NCI-H1436 treated with DMSO at 0.1 percent for 48 hours (cell line): ENCODE measurements around the gene ARHGAP6.
"Not testable (repeated sequence)": the region's sequence is repeated elsewhere in the genome, so short reads cannot be mapped to it uniquely, and the experiment has no call there.

Experiments
- DNase-seq: peaks from one replicate; lab custom pipeline; 2025; lab: John Stamatoyannopoulos, UW

The ARHGAP6 gene

DNA sequence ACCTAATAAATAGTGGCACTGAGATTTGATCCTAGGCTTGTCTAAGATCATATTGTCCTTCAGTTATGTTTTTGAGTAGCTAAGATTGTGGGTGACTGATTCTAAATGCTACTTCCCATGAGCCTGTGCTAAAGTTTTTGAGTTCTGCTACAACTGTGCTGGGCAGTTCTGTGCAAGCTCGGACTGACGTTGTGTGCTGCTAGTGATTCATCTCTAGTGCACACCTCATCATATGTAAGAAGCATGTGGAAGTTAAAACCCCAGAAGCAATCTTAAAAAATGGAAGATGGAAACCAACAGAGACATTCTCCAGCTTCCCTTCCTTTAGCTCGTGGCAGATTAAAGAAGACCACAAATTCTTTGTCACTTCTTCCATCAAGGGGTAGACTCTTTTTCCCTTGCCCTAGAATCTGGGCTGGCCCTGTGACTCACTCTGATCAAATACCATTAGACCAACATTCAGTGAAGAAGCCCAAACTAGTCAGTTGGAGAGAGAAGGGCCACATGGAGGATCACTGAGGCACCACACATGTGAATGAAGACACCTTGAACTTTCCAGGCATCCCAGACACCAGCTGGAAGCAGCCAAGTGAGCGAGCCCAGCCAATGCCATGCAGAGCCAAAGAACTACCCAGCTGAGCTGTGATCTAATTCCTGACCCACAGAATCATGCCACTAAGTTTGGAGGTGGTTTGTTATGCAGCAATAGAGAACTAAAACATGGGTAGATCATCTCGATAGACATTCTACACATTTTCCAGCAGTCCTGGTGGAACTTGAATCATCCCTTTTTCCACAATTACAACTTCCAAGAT is 16.8 kb downstream of the ARHGAP6 start:
- no peak for DNase-seq

DNA sequence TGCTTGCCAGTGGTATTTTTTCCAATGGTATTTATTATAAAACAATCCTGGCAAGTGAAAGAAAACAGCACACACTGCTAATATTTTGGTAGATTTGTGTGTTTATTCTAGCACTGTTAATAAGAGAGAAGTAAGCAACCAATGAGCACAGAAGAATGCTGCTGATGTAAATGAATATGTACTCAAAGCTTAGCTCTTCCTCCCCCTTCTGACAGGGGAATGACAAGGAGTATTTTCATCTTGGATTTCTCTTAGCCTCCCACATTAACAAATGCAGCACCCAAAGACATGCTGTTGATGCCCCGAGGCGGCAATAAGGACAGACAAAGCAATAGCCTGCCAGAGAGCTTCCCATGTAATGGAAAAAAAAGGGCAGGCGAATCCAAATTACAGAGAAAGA is 18.6 kb downstream of the ARHGAP6 start:
- no peak for DNase-seq

DNA sequence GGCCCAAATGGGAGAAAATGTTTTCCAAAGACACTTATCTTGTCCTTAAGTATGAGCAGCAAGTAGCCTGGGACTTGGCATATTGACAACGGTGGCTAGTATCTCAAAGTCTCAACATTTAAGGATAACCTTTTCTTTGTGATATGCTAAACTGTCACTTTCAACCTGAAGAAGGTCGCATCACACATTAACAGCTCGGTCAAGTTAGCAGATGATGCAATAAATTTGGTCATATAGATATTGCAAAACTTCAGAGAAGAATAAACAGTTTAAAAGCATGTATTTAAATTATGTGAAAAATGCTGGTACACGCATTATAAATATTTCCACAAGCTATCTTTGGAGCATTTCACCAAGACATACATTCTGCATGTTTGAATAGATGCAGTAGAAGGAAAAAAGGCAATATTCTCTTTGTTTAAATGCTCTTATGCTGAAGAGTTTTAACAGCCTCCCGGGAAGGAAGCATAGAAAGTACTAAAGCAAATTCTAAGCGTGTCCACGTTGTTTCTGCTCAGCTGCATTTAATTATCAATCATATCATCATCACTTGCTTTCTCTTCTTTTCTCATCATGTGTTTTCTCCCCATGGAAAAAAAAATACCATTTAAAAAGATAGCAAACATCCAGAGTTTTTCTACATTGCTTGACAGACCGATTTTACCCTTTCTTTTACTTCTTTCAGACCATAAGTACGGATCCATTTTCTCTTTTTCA is 24.2 kb downstream of the ARHGAP6 start:
- DNase-seq: no peak

DNA sequence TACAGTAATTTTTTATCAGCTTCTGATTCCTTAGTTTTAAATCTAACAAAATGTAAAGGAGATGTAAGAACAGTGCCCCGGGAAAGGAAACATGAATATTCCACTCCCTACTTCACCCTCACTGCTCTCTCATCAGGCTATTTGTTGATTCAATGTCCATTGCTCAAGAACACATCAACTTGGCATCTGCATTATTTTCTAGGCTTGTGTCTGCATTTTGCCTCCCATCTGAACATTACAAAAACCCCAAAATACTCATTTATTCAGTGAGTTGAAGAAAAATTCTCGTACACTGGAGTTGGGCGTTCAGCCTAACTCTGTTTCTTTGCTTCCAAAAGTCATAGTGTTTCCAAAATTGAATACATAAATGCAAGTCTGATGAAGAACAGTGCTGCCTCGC is 25.6 kb downstream of the ARHGAP6 start:
- DNase-seq: no peak

DNA sequence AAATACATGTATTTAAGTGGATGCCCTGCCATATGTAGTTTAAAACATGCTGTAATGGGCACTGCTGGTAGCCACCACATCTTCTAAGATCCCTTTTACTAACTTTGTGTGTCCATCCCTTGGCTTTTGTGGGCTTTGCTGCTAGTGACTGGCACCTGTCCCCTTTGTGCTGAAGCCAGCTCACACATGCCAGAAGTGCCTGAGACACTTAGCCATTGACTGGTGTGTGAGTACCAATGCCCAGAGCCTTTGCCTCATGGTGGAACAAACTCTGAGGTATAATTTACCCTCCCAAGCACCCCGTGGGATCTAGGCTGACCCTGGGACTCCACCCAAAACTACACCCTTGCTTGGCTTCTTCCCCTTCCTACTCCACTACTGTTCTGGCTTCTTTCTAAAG is 33.0 kb downstream of the ARHGAP6 start:
- no peak for DNase-seq

DNA sequence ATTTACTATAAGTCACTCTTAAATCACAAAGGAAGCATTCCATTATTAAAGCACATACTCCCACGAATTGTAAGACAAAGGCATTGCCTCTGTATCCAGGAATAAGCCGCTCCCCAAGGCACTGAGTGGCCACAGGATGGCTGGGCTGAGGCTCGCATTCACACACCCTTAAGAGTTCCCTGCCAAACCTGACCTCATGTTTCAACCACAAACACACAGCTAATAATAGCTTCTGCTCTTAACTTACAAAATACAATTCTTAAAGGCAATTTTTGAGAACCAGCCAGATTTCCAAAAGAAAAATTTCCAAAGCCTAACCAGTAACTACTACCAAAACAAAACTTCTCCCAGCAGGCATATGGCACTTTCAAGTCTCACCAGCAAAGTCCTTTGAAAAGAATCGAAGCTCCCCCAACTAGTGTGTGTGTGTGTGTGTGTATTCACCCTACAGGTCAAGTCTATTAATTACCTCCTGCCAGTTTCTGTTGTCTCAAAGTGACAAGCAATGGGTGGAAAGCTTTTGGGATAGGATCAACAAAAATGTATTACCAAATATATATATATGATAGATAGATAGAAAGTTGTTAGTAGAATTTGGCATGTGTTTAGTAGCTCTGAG is 36.0 kb downstream of the ARHGAP6 start:
- no peak for DNase-seq

DNA sequence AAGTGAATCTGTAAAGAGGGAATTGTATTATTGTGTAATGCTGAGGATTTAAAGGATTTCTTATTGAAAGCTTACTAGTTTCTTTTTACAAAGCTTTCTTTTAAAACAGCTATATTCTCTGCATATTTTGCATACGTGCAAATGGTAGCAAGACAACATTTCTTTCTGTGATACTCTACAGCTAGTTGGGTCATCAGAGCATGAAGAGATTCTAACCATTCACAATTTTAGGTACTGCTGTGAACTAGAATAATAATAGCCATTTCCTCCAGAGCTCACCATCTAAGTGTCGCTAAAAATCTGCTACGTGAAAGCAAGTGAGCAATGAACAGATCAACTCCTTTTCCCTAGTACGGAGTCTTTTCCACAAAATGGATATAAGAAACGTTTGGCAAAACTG is 37.3 kb downstream of the ARHGAP6 start:
- DNase-seq: no peak

DNA sequence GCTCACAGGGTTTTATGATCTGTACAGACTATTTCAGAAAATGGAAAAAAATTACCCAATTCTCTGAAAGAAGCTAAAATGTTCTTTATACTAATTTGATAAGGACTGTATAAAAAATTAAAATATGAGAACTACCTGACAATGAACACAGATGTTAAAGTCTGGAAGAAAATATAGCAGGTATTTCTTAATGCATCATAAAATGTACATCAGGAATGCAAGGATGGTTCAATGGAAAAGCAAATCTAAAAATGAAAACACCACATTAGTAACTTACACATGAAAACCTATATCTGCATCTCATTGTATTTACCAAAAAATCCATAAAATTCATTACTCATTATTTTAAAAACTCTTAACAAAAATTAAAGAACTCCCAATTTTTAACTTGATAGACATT is 39.4 kb downstream of the ARHGAP6 start:
- no peak for DNase-seq

DNA sequence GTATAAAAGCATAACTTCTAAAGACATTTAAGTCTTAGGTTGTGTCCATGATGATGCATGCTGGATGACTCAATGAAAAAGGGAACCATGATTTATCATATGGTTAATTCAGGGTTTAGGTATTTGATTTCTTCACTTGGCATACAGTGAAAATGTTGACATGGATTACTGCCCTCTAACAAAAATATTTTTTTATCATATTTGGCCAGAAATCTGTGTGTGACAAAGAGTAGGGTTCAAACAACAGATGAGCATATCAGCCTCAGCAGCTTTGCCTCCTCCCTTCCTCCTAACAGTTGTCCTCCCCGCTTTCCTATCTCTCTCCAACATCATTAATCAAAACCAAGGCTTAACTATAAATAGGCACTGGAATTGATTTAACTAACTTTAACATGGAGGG is 46.3 kb downstream of the ARHGAP6 start:
- no peak for DNase-seq

DNA sequence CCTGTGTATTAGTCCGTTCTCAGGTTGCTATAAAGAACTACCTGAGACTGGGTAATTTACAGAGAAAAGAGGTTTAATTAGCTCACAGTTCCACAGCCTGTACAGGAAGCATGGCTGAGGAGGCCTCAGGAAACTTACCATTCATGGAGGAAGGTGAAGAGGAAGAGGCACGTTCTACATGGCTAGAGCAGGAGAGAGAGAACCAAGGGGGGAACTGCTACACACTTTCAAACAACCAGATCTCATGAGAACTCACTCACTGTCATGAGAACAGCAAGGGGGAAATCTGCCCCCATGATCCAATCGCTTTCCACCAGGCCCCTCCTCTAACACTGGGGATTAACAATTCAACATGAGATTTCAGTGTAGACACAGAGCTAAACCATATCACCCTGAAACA is 51.5 kb downstream of the ARHGAP6 start:
- DNase-seq: not testable (repeated sequence)

DNA sequence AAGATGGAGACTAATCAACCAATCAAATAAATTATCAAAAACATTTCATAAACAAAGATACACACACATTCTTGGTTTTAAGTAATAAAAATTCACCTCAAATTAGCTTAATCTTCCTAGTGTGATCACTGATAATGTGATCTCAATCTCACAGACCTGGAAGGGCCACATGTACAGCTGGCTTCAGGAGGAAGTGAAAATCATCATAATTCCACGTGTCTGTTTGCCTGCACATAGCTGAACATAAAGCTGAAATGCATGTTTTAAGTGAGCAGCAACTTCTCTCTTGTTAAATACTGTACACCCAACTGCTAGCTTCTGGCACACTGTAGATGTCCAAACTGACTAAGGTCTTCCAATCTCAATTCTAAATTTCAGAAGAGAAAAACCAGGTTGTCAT is 53.8 kb downstream of the ARHGAP6 start:
- DNase-seq: no peak

DNA sequence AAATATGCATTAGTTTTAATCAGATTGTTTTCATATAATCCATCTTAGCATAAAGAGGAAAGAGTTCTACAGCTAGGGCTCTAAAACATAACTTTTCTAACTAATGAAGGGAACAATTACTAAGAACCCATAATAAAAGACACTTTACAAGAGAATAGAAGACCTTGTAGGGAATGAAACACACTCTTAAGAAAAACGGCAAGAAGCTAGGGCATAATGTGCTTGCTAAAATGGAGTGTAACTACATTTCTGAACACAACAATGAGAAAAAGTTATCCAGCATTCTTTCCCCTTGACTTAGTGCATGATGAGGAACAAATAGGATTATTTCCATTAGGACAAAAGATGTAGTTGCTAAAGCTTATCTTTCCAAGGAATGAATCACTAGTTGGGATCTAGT is 54.6 kb downstream of the ARHGAP6 start:
- no peak for DNase-seq

DNA sequence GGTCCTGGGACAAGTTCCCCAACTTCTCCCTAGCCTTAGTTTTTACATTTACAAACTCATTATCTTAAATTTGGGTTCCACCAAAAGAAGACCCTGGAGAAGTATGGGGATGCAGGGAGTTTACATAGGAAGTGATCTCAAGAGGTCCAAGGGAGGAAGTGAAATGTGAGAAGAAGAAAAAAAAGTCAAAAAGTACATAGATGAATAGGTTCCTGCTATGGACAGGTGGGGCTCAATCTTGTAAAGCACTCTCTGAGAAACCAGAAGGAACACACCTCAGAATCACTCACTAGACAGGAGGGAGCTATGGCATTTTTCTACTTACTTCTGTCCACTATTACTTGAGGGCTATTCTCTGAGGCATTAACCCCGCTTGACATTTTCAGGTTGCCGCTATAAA is 56.6 kb downstream of the ARHGAP6 start:
- no peak for DNase-seq

DNA sequence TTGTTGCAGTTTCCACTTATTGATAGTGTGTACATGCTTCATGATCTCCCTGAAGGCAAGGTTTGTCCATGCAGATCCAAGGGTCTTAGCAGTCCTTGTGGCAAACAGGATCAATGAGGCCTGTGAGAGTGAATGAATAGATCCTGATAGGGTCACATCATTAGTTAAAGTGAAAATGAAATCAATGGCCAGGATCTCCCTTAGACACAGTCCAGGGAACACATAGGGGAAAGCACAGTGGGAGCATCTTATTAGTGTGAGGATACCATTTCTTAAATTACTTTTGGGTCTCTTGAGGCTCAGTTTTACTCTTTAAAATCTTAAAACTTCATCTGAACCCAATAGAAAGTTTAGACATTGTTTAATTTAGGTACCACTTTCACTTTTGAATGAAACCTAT is 59.3 kb downstream of the ARHGAP6 start:
- no peak for DNase-seq

DNA sequence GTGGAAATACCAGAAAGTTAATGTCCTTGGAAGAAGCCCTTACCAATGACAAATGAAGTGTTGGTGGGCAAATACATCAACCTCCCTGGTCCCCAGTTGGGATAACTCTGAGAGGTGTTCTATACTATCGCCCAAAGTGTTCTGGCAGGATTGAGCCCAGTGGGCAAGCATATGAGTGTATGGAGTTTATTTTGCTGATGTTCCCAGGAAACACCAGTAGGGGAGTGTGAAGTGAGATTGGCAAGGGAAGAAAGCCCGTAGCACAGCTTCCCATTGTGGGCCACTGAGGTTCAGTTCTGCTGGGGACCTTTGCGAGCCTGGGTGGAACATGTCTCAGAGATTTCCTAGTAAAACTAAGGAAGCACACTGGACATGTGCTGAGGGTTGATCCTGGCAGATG is 65.1 kb downstream of the ARHGAP6 start:
- no peak for DNase-seq

DNA sequence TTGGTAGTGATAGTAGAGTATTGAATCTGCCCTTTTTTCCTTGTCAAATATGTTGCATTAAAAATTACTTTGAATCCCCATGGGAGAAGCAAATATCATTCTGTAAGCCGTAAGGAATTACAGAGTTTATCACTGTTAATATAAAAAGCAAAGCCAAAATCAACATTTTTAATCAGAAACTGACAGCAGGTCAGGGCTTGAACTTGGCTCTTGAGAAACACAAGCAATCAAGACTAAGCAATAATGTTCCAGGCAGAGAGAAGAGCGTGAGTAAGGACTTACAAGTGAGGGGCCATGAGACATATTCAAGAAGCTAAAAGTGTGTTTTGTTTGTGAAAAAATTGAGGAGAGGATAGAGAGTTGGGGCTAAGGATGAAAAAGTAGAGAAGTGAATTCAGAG is 68.2 kb downstream of the ARHGAP6 start:
- DNase-seq: no peak

DNA sequence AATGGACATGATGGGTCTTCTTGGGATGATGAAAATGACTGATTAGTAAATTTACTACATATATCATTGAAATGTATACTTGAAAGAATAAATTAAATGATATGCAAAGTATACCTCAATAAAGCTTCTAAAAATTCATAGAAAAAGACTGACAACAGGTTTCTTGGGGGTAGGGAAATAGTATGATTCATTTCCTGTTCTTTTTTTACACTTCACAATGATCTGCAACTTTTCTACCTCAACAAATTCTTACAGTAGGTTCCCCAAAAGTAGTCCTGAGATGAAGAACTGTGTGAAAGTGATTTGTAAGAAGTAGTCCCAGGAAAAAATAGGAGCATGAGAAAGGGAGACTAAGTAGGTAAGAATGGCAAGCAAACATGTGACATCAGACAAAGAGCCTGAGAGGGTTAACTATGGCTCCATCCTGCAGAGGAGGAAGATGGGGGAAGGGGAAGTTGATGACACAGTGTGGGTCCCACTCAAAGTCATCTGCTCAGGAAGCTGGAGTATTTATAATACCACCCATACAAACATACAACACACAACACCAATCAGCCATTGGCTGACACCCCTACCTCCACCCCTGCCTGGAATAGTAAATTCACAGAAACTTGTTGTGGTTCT is 73.9 kb downstream of the ARHGAP6 start:
- no peak for DNase-seq

DNA sequence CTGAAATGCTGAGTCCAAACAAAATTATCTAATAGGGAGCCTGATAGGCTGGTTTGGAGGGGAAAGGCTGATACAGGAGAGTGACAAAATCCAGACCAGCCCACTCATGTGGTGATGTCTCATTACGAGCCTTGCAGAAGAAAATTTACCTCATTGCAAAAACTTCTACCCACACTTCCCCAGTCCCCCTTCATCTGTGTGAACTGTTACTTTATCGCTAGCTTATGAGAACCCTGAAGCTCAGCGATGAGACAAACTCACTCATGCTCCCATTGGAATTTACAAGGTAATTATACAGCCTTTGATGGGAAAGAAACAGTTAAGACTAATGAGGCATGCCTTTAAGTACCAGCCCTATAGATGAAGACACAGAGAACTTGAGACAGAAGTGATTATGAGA is 76.1 kb downstream of the ARHGAP6 start:
- no peak for DNase-seq

DNA sequence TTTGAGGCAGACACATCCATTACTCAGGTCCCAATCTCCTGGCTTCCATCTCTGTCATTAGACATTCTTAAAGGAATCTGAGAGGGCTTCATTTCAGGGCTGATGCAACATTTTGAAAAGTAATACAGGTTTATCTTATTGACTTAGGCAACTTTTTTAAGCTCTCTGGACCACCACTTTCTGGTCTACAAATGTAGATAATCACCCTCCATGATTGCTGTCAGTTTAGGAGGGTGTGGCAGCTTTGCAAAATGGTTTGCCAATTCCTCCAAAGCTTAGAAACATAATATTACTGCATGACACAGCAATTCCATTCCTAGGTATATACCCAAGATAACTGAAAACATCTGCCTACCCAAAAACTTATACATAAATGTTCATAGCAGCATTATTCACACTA is 77.6 kb downstream of the ARHGAP6 start:
- no peak for DNase-seq

DNA sequence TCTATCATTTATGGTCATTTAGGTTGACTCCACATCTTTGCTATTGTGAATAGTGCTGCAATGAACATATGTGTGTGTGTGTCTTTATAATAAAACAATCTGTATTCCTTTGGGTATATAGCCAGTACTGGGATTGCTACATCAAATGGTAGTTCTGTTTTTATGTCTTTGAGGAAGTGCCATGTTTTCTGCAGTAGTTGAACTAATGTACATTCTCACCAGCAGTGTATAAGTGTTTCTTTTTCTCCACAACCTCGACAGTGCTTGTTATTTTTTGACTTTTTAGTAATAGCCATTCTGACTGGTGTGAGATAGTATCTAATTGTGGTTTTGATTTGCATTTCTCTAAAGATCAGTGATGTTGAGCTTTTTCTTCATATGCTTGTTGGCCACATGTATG is 80.5 kb downstream of the ARHGAP6 start:
- no peak for DNase-seq

DNA sequence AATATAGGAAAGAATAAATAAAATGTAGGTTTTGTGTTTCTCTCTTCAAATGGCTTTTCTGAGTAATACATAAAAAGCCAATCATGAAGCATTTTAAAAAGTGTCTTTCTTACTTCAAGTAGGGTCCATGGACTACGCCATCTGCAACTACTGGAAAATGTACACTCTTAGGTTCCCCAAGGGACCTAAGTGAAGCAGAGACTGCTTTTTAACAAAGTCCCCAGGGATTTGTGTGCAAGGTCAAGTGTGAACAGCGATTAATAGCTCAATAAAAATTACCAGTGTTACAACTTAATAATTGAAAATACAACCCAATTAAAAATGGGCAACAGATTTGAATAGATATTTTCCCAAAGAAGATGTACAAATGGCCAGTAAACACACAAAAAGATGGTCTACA is 84.9 kb downstream of the ARHGAP6 start:
- DNase-seq: no peak

DNA sequence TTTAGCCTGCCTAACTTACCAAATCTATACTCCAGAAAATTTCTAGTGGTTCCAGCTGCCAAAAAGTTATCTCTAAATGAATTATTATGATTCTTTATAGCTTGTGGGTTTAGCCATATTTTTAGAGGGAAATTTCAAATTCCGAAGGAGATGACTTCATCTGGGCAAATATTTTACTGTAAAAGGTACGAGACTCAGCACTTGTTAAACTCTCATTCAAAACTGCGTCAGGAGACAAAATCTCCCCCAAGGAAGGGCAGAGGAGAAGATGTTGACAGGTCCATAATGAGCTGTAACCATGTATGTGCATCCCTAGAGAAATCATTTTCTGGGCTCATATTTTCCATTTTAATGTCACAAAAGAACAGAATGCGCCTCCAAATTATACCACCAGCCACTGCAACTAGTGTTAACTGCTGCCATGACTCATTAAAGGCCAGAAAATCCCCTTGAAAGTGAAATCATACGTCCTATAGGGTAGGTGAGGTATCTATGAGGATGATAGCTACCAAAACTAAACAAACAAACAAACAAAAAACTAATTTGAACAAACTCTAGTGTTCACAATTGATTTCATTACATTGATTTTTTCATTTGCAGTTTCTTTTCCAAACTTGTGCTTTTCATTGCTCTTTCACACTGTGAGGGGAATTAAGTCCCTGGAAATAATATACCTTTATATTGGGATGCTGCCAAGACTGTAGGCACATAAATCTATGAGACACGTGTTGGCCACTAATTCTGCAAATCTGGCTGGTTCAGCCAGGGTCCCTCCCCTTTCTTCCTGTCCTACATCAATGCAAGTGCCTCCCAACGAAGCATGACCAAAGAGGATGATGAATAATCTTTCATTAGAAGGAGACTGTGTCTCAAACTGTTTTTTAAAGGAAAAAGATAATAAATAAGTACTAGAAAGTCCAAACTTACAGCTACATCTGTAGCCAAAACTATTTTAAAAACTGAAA is 85.8 kb downstream of the ARHGAP6 start:
- no peak for DNase-seq
